Measurements from ENCODE around the gene SLC23A3. TPM values are rescaled to one million over a fixed set of nuclear protein-coding genes. Genes with fewer than 3 reads are reported as not detected.

Gene SLC23A3
- polyA plus RNA-seq (2013, experiment 1 of 2; ENCODE audit: insufficient read length): 1.6 TPM
- 1.5 TPM for polyA plus RNA-seq (2013, experiment 2 of 2; ENCODE audit: insufficient read length)

DNA sequence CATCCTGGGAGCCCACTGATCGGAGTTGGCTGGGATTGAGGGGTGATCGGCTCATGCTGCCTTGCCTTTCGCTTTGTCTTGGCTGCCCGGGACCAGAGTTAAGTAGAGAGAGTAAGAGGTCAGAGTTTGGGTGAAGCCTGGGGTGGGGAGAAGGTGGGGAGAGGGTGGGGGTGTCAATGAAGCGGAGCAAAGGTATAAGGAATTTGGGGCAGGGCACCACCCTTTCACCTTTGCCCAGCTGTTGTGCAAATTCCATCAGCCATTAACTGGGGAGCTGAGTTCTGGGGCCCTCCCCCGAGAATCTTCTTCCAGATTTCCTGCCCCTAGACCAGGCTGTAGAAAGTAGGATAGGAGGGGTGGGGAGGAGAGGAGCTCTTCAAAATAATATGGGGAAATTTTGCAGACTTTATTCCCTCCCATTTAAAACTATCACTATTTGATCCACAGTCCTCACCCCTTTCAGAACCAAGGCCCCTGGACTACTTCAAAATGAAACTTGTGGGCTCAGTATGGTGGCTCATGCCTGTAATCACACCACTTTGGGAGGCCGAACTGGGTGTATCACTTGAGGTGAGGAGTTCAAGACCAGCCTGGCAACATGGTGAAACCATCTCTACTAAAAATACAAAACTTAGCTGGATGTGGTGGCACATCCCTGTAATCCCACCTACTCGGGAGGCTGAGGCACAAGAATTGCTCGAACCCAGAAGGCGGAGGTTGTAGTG, at the start of gene SLC23A3:
SLC23A3 (minus strand) TSS at position 100 of the 725 bp plus-strand sequence; CDS start at position 55, 45 bp downstream.
- no peak for DNase-seq

DNA sequence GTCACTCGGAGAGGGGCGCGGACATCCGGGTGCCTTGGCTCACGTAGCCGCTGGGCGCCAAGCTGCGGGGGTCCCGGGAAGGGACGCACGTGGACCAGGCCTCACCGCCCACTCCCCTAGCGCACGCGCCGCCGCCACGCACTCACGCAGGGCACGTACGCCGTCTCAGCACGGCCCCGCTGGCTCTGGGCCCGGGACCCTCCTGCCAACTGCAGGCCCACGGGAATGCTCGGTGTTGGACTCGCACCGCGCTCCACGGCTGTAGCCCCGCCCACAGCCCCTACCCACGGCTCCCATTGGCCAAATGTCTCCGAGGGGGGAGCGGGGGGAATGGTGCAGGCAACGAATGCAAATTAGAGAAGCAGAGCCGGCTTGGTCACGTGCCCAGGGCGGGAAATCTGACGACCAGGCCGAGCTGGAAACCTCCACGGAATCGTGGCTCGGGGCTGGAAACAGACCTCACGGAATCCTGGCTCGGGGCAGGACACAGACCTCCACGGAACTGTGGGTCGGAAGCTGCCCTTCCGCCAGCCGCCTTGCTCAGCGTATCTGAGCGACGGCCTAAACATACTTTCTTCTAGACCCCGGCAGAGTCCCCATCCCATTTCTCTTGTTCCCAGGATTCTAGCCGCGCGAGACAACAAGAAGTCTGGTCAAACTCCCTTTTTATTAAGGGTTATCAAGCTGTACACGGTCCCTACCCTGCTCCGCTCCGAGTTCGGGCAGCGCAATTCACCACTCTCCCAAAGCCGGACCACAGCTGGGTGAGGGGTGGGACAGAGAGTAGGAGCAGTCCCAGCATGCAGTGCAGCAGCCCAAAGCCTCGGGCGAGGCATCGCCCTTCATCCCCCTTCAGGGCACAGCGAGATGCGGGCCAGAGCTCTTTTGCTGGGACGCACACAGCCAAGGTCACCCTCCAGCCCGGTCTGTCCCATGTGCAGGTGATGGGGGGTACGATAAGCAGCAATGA, 49.2 kb upstream of the SLC23A3 start, which contains the start of gene ABCB6:
ABCB6 (minus strand) TSS at position 227 of the 970 bp plus-strand sequence. CDS start 285 bp downstream, outside the sequence.
- DNase-seq: peak; percentile 95

- peak; percentile 80 for DNase-seq
Measured at GRCh38 chr2:219218217-219218731, 48.4 kb upstream of the SLC23A3 start.

- DNase-seq: no peak
Measured at GRCh38 chr2:219216535-219216915, 46.7 kb upstream of the SLC23A3 start.

- no peak for DNase-seq
Measured at GRCh38 chr2:219215871-219216534, 46.2 kb upstream of the SLC23A3 start.

DNA sequence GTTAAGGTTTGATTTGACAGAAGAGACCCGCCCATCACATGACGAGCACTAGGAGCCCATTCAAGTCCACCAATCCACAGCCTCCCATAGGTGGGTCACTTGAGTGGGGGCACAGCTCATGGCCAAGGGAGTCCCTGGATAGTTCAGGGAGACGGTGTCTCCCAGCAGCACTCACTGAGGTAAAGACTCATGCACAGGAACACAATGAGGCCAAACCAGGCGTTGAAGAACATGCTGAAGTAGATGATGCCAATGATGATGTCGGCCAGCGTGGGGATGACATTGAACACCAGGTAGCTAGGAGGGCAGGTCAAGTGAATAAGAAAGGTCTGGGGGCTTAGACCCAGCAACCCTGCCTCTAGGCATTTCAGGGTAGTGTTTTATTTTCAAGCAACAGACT, 45.0 kb upstream of the SLC23A3 start:
- DNase-seq: no peak

- no peak for DNase-seq
Measured at GRCh38 chr2:219214141-219214540, 44.3 kb upstream of the SLC23A3 start.

DNA sequence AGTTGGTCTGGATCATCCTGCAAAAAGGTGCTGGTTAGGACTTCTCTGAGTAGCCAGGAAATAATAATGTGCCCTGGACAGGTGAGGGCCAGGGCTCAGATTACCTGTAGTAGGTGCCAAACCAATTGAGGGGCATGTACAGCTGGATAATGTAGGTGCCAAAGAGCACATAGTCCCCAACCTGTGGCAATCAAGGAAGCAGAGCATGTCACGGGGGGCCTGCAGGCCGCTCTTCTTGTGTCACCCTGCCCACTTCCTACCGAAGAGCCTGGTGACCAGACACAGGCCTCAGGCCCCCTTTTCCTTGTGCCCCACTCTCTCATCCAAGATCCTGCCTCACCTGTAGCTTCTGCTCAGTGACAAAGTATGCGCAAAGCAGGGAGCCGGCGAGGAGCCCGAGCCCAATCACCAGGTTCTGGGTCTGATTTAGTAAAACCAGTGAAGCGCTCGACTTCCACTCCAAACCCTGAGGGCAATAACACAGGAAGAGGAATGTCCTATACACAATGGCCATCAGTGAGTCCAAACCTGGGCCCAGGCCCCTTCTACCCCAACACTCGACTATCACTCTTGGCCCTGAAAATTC, 43.8 kb upstream of the SLC23A3 start:
- no peak for DNase-seq

- no peak for DNase-seq
Measured at GRCh38 chr2:219213026-219213415, 43.2 kb upstream of the SLC23A3 start.

DNA sequence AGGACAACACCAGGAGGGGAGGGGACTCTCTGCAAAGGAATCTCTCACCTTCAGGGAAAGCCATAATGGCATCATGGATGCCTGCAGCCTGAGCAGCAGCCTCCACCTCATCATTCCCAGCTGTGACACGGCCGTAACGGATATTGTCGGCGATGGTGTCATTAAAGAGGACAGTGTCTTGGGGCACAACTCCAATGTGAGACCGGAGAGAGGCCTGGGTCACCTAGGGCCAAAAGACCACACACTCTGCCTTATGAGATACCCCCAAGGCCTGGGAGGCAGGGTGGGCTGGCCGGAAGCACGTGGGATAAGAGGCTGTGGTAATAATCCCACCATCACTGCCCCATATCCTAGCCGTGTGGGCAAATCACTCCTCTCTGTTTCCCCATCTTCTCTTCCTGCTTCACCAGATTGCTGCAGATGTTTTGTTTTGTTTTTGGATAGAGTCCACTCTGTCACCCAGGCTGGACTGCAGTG, 41.1 kb upstream of the SLC23A3 start:
- no peak for DNase-seq

- no peak for DNase-seq
Measured at GRCh38 chr2:219210196-219210885, 40.5 kb upstream of the SLC23A3 start.

DNA sequence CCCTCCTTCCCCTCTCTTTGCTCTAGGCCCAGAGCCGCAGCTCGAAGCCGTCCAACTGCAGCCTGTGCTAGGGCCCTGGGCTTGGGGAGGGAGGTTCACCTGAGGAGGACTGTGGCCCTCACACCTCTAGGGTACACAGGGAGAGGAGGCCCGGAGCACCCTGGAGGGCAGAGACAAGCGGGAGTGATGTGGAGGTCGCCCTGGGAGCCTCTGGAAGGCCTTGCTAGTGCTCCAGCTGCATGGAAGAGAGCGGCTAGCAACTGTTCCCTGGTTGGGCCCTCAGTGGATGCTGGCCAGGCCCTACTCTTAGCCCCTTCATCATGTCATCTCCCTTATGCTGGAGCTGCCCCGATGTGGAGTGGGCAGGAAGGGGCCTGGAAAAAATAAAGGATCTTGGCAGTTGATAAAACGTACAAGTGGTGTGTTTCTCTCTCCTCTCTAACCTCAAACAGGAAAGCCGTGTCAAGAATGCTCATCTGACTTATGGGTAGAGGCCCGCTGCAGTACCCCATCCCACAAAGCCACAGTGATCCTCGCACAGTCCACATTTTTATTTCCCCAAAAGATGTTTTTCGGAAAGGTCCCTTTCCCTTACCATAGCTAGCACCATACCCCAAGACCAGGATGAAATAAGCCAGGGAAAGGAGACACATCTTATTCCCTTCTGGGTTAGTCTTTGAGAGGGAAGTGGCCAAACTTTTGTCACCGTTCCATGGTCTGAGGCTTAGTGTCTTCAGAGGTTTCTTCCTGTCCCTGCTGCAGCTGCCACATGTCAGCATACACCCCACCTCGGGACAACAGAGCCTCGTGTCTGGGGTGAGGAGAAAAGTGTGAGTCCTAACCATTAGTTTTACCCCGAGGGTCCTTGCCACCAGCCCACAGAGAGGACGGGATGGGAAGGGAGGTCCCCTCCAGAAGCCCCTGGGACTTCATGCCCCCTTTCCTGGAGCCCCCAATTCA, 39.7 kb upstream of the SLC23A3 start:
- no peak for DNase-seq

GRCh38 chr2:219207884-219208740, 38.3 kb upstream of the SLC23A3 start:
- peak; percentile 44 for DNase-seq

DNA sequence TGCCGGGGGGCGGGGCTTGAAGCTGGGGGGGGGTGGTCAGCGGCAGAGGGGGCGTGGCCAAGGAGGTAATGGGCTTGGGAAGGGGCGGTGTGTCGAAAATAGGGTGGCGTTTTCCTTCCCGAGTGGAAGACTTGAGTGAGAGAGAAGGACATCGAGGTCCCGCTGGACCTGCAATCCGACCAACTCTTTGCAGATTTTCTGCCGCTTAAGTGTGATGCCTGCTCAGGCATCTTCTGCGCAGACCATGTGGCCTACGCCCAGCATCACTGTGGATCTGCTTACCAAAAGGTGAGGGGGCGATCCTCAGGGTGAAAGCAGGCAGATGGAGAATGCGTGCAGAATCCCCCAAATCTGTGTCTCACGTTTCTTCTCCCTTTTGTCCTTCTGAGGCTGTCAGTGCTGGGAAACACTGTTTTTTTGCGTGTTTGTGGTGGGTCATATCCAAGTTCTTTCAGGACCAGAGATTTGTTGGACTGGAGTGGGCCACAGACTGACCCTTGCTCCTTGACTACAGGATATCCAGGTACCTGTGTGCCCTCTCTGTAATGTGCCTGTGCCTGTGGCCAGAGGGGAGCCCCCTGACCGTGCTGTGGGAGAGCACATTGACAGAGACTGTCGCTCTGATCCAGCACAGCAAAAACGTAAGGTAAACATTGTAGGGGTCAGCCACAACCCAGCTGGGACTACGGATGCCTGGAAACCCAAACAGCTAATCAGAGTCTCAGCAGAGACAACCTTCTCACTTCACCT, 37.5 kb upstream of the SLC23A3 start:
- no peak for DNase-seq

DNA sequence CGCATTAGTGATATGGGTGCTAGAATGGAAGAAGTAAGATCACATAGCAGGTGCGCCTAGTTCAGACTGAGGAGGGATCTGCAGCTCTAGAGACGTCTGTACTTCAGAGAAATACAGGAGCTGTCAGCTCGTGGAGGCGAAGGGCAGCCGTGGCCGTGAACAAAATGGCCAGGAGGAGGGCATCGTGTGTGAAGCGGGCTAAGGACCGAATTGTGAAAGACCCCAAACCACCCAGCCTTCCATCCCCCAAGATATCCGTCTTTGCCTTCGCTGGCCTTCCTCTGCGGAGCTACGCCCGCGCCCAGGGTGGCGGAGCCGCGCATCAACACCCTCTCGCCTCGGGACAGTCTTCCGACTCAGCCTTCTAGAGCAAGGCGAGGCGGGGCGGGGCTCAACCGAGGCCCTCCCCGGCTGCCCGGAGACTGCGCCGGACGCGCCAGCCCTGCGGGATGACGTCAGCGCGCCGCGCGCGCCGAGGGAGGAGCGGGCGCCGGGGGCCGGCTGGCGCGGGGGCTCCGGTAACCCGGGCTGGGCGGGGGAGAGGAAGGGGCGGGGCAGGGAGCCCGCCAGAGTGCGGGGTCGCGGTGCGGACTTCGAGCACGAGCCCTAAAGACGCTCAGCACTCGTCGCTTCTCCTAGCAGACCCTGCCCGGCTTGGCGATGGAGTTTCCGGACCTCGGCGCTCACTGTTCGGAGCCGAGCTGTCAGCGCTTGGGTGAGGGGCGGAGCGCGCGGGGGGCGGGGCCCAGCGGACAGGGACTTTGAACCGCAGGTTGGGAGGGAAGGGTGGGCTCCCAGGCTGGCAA, 36.7 kb upstream of the SLC23A3 start, which contains the start of gene ZFAND2B:
ZFAND2B (plus strand) TSS at position 455 of the 806 bp plus-strand sequence; CDS start at position 661, 206 bp downstream.
- DNase-seq: peak; percentile 93

DNA sequence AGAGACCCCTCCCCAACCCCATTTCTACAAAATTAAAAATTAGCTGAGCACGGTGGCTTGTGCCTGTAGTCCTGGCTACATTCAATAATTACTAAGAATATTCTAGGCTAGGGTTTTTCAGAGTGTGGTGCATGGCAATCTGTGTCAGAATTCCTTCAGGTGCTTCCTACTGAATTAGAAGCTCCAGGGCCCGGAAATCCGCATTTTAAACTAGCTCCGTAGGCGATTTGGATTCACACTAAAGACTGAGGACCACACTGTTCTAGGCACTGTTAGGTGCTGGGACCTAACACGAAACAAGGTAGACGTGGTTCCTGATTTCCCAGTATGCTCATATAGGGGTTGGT, 36.1 kb upstream of the SLC23A3 start:
- DNase-seq: no peak

DNA sequence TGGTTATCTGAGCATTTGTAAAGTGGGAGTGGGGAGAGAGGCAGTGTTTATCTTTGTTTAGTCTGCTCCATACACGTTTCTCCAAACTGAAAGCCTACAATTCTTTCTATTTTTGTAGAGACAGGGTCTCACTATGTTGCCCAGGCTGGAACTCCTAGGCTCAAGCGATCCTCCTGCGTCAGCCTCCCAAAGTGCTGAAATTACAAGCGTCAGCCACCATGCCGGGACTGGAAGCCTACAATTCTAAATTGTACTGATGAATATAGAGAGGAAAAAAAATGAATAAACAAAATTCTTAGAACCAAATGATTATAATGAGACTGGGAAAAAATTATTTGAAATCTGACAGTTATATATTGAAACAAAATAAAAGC, 35.3 kb upstream of the SLC23A3 start:
- no peak for DNase-seq

Measured in fibroblast of skin of back (primary cell).